B cell (primary cell): ENCODE measurements around the gene PPP2R2B. TPM values are rescaled to one million over a fixed set of nuclear protein-coding genes. Genes with fewer than 3 reads are reported as not detected.

Source experiments
- ATAC-seq: fragments of 200-7000 bp; cut with Tn5 transposase; one replicate; pipeline ENCODE4 v1.10.0; 2021; ENCODE audit warnings: low read depth, mild to moderate bottlenecking, moderate number of reproducible peaks, moderate library complexity
- CTCF ChIA-PET: fragments of 350-600 bp; sonication (Branson Sonifier 250); formaldehyde crosslinking; loops from one replicate; lab custom pipeline; 2021; ENCODE audit warnings: antibody characterized with exemption, inconsistent platforms; lab: Charles Lee
- POLR2A ChIA-PET: fragments of 350-600 bp; sonication (Branson Sonifier 250); formaldehyde crosslinking; loops from one replicate; lab custom pipeline; 2021; ENCODE audit warnings: antibody characterized with exemption; lab: Charles Lee
- DNase-seq: peaks from one replicate; pipeline ENCODE4 v3.0.0; 2013
- H2AFZ ChIP-seq: 2 replicates; pipeline ENCODE4 v1.6.1; 2012; ENCODE audit warnings: mild to moderate bottlenecking, low read depth, low read length; ENCODE audit not compliant: insufficient read depth, poor library complexity, severe bottlenecking
- H3K27ac ChIP-seq, 2 donors: 1 replicate in 1 of 2; 2 replicates in 1 of 2; pipeline ENCODE4 v1.5.1; 2012 to 2013; ENCODE audit warnings: low read length in 2 of 2, mild to moderate bottlenecking in 2 of 2, moderate library complexity in 1 of 2
- H3K27me3 ChIP-seq, 4 experiments: fragments of 200-600 bp in 1 of 4; sonication (generic) in 1 of 4; replicated peaks in 1 of 4; 1 replicate in 2 of 4; 2 replicates in 2 of 4; pipeline versions ENCODE4 v1.6.1 to v1.7.0; 2013 to 2016; ENCODE audit warnings: low read length in 3 of 4, mild to moderate bottlenecking in 2 of 4, mixed read lengths in 1 of 4, moderate library complexity in 1 of 4; ENCODE audit not compliant: insufficient read depth in 4 of 4, control insufficient read depth in 3 of 4; ENCODE audit errors: control extremely low read depth in 1 of 4
- H3K36me3 ChIP-seq, 2 experiments: replicated peaks in 1 of 2; 1 replicate in 1 of 2; 2 replicates in 1 of 2; pipeline versions ENCODE4 v1.6.1 to v1.7.1; 2013; ENCODE audit warnings: low read length in 1 of 2; ENCODE audit not compliant: insufficient read depth in 2 of 2, control insufficient read depth in 1 of 2; ENCODE audit errors: control extremely low read depth in 1 of 2, extremely low read depth in 1 of 2
- H3K4me1 ChIP-seq, 2 donors: fragments of 200-600 bp in 1 of 2; sonication (generic) in 1 of 2; 1 replicate in 1 of 2; 2 replicates in 1 of 2; pipeline versions ENCODE4 v1.5.1 to v1.6.1; 2013 to 2017; ENCODE audit warnings: low read length in 2 of 2; ENCODE audit not compliant: control insufficient read depth in 2 of 2, insufficient read depth in 2 of 2
- H3K4me2 ChIP-seq: replicated peaks from 2 replicates; pipeline ENCODE3; 2012; ENCODE audit warnings: mild to moderate bottlenecking, low read depth, low read length; ENCODE audit not compliant: poor library complexity, severe bottlenecking
- H3K4me3 ChIP-seq, 5 experiments: fragments of 200-600 bp in 1 of 5; sonication (generic) in 1 of 5; 1 replicate in 3 of 5; 2 replicates in 2 of 5; pipeline versions ENCODE4 v1.5.1 to v1.7.0; 2011 to 2016; ENCODE audit warnings: low read length in 4 of 5, mild to moderate bottlenecking in 4 of 5, low read depth in 2 of 5, control low read depth in 1 of 5, moderate library complexity in 1 of 5; ENCODE audit not compliant: insufficient read depth in 1 of 5; ENCODE audit errors: control extremely low read depth in 1 of 5, extremely low read depth in 1 of 5
- H3K79me2 ChIP-seq: fragments of 200-600 bp; sonication (generic); one replicate; pipeline ENCODE4 v1.6.0; 2016; ENCODE audit warnings: low read length; ENCODE audit not compliant: control insufficient read depth, insufficient read depth
- H3K9ac ChIP-seq: fragments of 200-600 bp; sonication (generic); 2 replicates; pipeline ENCODE4 v1.6.1; 2017; ENCODE audit warnings: mild to moderate bottlenecking, low read length, moderate library complexity
- H3K9me3 ChIP-seq, 3 donors: one replicate each; pipeline versions ENCODE4 v1.6.1 to v1.7.1; 2013; ENCODE audit warnings: low read length in 2 of 3; ENCODE audit not compliant: control insufficient read depth in 2 of 3, insufficient read depth in 1 of 3; ENCODE audit errors: control extremely low read depth in 1 of 3
- H4K20me1 ChIP-seq: 2 replicates; pipeline ENCODE4 v1.6.0; 2012; ENCODE audit warnings: mild to moderate bottlenecking, low read length; ENCODE audit not compliant: insufficient read depth, control insufficient read depth, poor library complexity, severe bottlenecking
- H3K27ac Mint-ChIP-seq: one replicate; pipeline ENCODE4 v1.8.0; 2021; ENCODE audit warnings: mixed read lengths
- H3K27me3 Mint-ChIP-seq: one replicate; pipeline ENCODE4 v1.8.0; 2021; ENCODE audit warnings: mixed read lengths
- H3K4me1 Mint-ChIP-seq: one replicate; pipeline ENCODE4 v1.8.0; 2021; ENCODE audit warnings: mixed read lengths
- H3K4me3 Mint-ChIP-seq: one replicate; pipeline ENCODE4 v1.8.0; 2021; ENCODE audit warnings: mixed read lengths
- H3K9me3 Mint-ChIP-seq: one replicate; pipeline ENCODE4 v1.8.0; 2022; ENCODE audit warnings: mixed read lengths; ENCODE audit not compliant: insufficient read depth
- CTCF ChIP-seq: fragments of 200-600 bp; IDR thresholded peaks from one replicate; pipeline ENCODE4 v1.8.0; 2022; ENCODE audit warnings: antibody characterized with exemption, mild to moderate bottlenecking
- EZH2 ChIP-seq: IDR thresholded peaks from 2 replicates; pipeline ENCODE4 v1.6.1; 2012; ENCODE audit warnings: borderline replicate concordance, low read depth, mild to moderate bottlenecking, moderate library complexity, low read length; ENCODE audit not compliant: insufficient read depth, poor library complexity, severe bottlenecking
- WGBS: methylation state at CpG from one replicate; pipeline ENCODE4 v1.1.5; 2013; ENCODE audit warnings: missing lambda C conversion rate; ENCODE audit not compliant: insufficient coverage; 5-methylcytosine and 5-hydroxymethylcytosine counted together
- intact Hi-C: fragments of 100-400 bp; cut with micrococcal nuclease; formaldehyde crosslinking; loops from one replicate; pipeline ENCODE4 v1.10.0; 2022
- polyA plus RNA-seq: library from polyadenylated mRNA; depleted of rRNA; stranded (reverse); fragments of >200 nt; gene quantifications from 2 replicates; pipeline ENCODE4 v1.2.3, GENCODE V29; 2012
- total RNA-seq, 2 donors: library from RNA; stranded (reverse); fragments of 120-200 nt in 1 of 2; gene quantifications; 1 replicate in 1 of 2; 2 replicates in 1 of 2; pipeline versions ENCODE4 v1.2.3 to v1.2.4, GENCODE V29; 2013 to 2022

Gene PPP2R2B
- total and polyA plus RNA-seq, 2 donors (not counting 1 experiment from before 2014, with no cell fraction given) = 0.03 TPM; not detected in 1

DNA sequence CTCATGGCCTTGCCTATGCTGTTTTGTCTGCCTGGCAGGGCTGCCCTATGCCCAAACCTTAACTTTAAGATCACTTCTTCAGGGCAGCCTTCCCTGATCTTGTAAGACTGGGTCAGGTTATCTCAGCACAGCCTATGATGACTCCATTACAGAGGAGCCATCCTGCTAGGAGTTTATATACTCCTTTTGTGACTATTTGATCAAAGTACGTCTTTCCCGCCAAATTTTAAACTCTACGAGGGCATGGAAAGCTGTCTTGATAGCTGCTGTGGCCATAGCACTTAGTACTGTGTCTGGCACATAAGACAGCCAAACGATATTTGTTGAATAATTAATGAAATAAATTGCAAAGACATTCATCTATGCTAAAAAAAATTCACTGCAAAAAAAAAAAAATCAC, 60.6 kb downstream of the PPP2R2B start:
- H3K36me3 ChIP-seq = no peaks in the 10 kb centered on the region
- Mint-ChIP-seq H3K4me1 (peaks cover 5% of the 10 kb centered on the region), H3K27me3 (no peaks in the 10 kb centered on the region), H3K4me3 (no peak overlapping the region), H3K9me3 (no peaks in the 10 kb centered on the region), H3K27ac (no peak overlapping the region)
- H3K4me2 ChIP-seq = no peak overlapping the region
- no peak overlapping the region for H3K9ac ChIP-seq
- ATAC-seq = no peak
- CTCF ChIA-PET = no interaction called here
- no peak overlapping the region for H3K4me3 ChIP-seq
- intact Hi-C loops = no loop called here
- no peaks in the 10 kb centered on the region for H3K4me1 ChIP-seq
- H2AFZ ChIP-seq = no peak overlapping the region
- H3K79me2 ChIP-seq = no peaks in the 10 kb centered on the region
- POLR2A ChIA-PET = no interaction called here
- no peak overlapping the region for H3K27ac ChIP-seq
- no peaks in the 10 kb centered on the region for H3K9me3 ChIP-seq
- no peaks in the 10 kb centered on the region for H4K20me1 ChIP-seq
- TF ChIP-seq CTCF (no peak), EZH2 (no peak)
- H3K27me3 ChIP-seq = no peaks in the 10 kb centered on the region
- no CpG with 5 or more reads among the region's 4 CpGs for WGBS
- no peak for DNase-seq

DNA sequence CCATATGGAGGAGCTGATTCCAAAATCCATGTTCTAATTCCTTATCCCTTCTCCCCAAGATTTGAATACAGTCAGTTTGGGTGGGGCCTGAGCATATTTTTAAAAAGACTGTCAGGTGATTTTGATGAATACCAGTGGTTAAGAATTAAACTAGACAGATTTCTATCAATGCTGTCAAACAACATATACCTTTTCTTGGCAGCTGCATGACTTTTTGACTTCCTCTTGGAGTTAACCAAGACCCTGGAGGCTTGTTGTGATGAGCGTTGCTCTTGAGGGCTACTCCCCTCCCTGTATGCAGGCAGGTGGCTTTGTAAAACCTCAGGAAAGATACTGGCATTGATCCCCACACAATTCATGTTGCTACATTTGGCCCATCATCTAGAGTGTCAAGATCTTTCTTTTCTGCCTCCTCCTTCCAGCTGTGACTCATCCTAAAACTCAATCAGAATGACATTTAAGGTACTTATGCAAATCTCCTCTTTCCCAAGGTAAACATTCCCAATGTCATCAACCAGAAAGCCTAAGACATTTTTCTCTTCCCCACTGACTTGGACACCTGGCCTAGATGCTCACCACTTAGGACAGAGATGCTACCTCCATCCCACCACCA, 61.7 kb downstream of the PPP2R2B start:
- Histone ChIP-seq H3K27ac (no peak overlapping the region), H3K4me3 (no peak overlapping the region), H3K36me3 (no peaks in the 10 kb centered on the region), H3K27me3 (no peaks in the 10 kb centered on the region), H3K79me2 (no peaks in the 10 kb centered on the region), H3K4me1 (no peaks in the 10 kb centered on the region), H3K9me3 (no peaks in the 10 kb centered on the region), H2AFZ (no peak overlapping the region), H3K4me2 (no peak overlapping the region), H4K20me1 (no peaks in the 10 kb centered on the region), H3K9ac (no peak overlapping the region)
- Mint-ChIP-seq H3K27me3 (no peaks in the 10 kb centered on the region), H3K4me3 (no peak overlapping the region), H3K4me1 (peaks cover 5% of the 10 kb centered on the region), H3K9me3 (no peaks in the 10 kb centered on the region), H3K27ac (no peak overlapping the region)
- ATAC-seq = no peak
- DNase-seq = no peak
- ChIA-PET POLR2A (no interaction called here), CTCF (no interaction called here)
- intact Hi-C loops = no loop called here
- no peak for TF ChIP-seq EZH2
- no peak for TF ChIP-seq CTCF
- 20% methylated on average over 1 of the region's 1 CpG for WGBS
